ENCODE data around the gene LAMB2.

The LAMB2 gene

GRCh38 chr3:49132437-49133225 is at the start of gene LAMB2:
Gene LAMB2 (minus strand): TSS chr3:49133050. CDS start chr3:49132867, 183 bp downstream.
- no peak for DNase-seq

- no peak for DNase-seq
Measured at GRCh38 chr3:49181351-49181750, 48.5 kb upstream of the LAMB2 start.

GRCh38 chr3:49180116-49180515 is 47.3 kb upstream of the LAMB2 start:
- DNase-seq = no peak

GRCh38 chr3:49177073-49177472 is 44.2 kb upstream of the LAMB2 start:
- DNase-seq = no peak

GRCh38 chr3:49175530-49175929 is 42.7 kb upstream of the LAMB2 start:
- no peak for DNase-seq

- DNase-seq = no peak
Measured at GRCh38 chr3:49174397-49174985, 41.6 kb upstream of the LAMB2 start.

- no peak for DNase-seq
Measured at GRCh38 chr3:49173792-49174170, 40.9 kb upstream of the LAMB2 start.

- DNase-seq = no peak
Measured at GRCh38 chr3:49173116-49173791, 40.4 kb upstream of the LAMB2 start.

- DNase-seq = no peak
Measured at GRCh38 chr3:49172551-49173041, 39.7 kb upstream of the LAMB2 start.

- no peak for DNase-seq
Measured at GRCh38 chr3:49171775-49172500, 39.1 kb upstream of the LAMB2 start.

- peak; percentile 83 for DNase-seq
Measured at GRCh38 chr3:49171119-49171774, 38.4 kb upstream of the LAMB2 start, which contains the start of gene KLHDC8B. Gene KLHDC8B (plus strand): TSS chr3:49171598. CDS start chr3:49172770, 1,172 bp downstream.

GRCh38 chr3:49170744-49171118 is 37.9 kb upstream of the LAMB2 start:
- no peak for DNase-seq

GRCh38 chr3:49166752-49167556 is 34.1 kb upstream of the LAMB2 start:
- no peak for DNase-seq

- DNase-seq = peak; percentile 83
Measured at GRCh38 chr3:49165771-49166751, 33.2 kb upstream of the LAMB2 start, which contains the start of gene CCDC71. Gene CCDC71 (minus strand): TSS chr3:49166331. CDS start chr3:49164208, 2,123 bp downstream.

GRCh38 chr3:49164983-49165720 is 32.3 kb upstream of the LAMB2 start:
- DNase-seq = no peak

- DNase-seq = no peak
Measured at GRCh38 chr3:49163609-49164008, 30.8 kb upstream of the LAMB2 start.

- DNase-seq = no peak
Measured at GRCh38 chr3:49162751-49163419, 30.0 kb upstream of the LAMB2 start.

- no peak for DNase-seq
Measured at GRCh38 chr3:49161808-49162530, 29.1 kb upstream of the LAMB2 start.
